NOMO-1 (cell line): Measurements from ENCODE around the gene FYN.

Experiments used
- DNase-seq, 2 experiments: peaks; one replicate each; lab custom pipeline; 2025; ENCODE audit not compliant: unreplicated experiment in 2 of 2; lab: John Stamatoyannopoulos, UW

FYN gene

GRCh38 chr6:111757342-111757741, 115.9 kb downstream of the FYN start:
- no peak for DNase-seq

GRCh38 chr6:111754423-111754822, 118.8 kb downstream of the FYN start:
- DNase-seq: no peak

- no peak for DNase-seq
These were observed 119.7 kb downstream of the FYN start for GRCh38 chr6:111753573-111753972.

GRCh38 chr6:111752476-111752875, 120.8 kb downstream of the FYN start:
- no peak for DNase-seq

GRCh38 chr6:111750753-111751673, 122.2 kb downstream of the FYN start:
- DNase-seq: no peak

- DNase-seq: no peak
These were observed 123.1 kb downstream of the FYN start for GRCh38 chr6:111750153-111750552.

DNA sequence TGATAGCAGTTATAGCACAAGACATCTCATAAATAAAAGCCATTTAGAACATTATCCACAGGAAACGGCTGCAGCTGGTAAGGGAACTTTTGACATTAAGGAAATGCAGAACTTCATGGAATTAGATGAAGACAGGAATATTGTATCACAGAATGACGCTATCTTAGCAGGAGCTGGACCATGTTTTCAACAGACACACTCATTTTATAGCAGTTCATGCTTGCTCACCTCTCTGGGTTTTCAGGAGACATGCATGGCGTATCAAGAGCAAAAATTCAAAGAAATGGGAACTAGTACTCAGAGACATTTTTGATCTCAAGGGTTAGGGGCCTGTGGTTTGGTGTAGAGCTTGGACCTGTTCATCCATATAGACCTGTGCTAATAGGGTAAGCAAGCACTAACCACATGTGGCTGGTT, 125.0 kb downstream of the FYN start:
- DNase-seq: no peak

DNA sequence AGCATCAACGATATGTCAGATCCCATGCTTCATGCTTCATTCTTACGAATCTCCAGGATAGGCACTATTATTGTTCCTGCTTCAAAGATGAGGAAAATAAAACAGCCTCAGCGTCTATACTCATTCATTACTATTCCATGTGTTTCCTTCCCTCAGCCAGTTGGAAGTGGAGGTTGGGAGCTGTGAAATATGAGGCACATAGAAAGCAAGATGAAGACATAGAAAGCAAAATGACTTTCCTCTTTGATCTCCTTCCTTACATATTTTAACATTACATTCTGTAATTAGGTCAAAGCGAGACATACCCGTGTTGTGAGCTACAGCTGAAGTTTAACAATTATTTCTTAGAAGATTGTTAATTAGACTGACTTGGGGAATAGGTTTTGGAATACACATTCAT, 125.4 kb downstream of the FYN start:
- no peak for DNase-seq

DNA sequence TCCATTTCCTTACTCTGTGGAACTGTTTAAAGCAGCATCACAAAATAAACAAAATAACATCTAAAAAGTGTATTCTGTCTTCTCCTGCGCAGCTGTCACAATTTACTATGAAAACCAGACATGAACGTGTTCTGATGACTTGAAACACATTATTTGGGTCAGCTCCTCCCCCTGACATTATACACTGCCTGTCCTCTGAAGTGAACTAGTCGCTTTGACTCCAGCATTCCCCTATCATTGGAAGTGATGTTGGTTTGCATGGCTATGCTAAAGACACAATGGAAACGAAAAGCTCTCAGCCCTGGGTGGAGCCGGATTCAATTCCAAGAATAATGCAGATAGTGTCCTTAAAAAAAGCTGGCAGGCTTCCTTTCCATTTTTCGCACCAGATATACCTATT, 125.9 kb downstream of the FYN start:
- DNase-seq: no peak

DNA sequence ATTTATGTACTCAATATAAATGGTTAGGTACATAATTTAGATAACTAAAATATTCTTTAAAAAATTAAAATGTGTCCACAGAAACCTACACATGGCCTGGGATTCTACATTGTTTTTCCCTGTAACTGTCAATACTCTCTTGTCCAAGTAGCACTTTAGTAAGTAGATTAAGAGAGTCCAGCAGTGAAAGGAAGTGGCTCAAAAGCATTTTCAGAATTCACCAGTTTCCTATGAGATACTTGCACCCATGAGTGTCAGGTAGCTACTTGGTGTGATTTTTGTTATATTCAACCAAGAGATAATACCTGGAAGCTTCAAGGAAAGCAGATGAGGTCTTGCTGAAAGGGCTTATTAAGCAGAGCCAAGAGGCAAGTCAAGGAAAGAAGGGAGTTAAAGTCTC, 126.3 kb downstream of the FYN start:
- no peak for DNase-seq

GRCh38 chr6:111745636-111746035, 127.6 kb downstream of the FYN start:
- DNase-seq: no peak

- no peak for DNase-seq
These were observed 128.1 kb downstream of the FYN start for GRCh38 chr6:111745186-111745585.

- DNase-seq: no peak
These were observed 129.2 kb downstream of the FYN start for GRCh38 chr6:111743862-111744692.

DNA sequence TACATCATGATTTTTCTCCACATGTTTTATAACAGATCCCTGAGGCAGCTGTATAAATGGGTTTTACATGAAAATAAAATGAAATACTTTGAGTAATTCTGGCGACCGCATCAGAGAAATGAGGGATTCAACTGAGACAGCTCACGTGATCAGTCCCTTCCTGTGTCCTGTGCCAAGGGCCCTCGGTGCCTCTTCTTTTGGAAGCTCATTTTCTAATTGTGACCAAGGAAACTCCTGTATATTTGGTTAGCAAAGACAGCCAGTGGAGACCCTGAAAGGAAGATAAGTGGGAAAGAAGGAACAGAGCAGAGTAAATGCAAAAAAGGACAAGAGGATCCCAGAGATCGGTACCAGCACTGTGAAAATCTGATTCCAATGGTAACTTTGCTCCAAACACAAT, 129.9 kb downstream of the FYN start:
- no peak for DNase-seq

DNA sequence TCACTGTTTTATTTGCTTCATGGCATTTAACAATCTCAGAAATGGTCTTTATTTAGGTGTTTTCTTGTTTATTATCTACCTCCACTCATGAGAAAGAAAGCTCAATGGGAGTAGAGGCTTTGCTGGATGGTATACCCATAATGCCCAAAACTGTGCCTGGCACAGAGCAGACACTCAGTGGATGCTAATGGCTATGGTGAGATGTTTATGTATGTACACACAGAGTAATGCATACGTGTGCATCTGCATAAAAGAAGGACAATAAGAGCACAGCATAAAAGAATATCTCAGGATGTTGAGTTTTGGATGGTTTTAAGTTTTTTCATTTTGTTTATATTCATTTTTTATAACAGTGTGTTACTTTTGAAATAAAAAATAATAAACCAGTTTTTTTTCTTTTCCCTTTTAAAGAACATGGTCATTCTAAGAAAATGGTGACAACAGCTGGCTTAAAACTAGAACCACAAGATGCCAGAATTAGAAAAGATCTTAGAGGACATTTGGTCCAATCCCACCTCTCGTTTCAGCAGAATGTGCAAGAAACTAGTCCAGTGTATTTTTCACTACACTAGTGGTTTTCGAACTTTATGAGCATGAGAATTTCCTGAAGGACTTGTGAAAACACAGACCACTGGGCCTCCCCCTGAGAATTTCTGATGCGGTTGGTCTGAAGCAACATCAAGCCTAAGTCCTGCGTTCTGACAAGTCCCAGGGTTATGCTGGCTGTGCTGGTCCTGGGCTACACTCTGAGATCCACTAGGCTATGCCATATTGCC, 131.9 kb downstream of the FYN start:
- DNase-seq: no peak

DNA sequence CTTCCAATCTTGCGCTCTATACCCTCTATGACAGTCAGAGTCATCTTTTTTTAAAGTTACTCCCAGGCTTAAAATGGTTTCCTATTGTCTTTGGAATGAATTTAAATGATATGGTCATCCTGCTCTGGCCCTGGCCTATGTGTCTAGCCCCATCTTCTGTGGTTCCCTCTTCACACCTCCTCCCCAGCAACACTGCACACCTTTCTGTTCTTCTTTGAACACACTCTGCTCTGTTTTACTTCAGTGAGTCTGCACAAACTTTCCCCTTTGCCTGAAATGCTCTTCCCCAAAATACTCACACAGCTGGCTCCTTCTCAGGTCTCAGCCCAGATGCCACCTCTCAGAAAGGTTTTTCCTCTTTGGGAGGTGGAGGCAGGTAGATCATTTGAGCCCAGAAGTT, 132.7 kb downstream of the FYN start:
- no peak for DNase-seq

DNA sequence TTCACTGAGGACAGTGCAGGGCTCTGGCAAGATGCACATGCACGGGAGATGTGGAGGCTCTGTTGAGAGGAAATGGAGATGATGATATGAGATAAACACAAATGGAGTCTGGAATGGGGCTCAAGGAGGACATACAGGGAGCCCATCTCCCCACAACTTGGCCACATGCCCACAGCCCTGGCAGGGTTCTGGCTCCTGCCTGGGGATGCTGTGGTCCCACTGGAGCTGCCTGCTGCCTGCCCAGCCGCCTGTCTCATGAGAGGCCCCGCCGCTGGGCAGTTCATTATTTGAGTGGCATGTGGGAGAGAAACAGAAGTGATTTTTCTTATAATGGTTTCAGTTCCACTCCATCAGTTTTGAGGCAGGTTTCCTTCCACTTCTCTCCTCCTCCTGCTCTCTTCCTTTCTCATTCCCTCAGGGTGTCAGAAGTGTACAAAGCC, 134.0 kb downstream of the FYN start:
- DNase-seq: peak in 1 of 2 experiments; percentile 4

GRCh38 chr6:111738631-111739030, 134.6 kb downstream of the FYN start:
- DNase-seq: peak in 1 of 2 experiments; percentile 16

DNA sequence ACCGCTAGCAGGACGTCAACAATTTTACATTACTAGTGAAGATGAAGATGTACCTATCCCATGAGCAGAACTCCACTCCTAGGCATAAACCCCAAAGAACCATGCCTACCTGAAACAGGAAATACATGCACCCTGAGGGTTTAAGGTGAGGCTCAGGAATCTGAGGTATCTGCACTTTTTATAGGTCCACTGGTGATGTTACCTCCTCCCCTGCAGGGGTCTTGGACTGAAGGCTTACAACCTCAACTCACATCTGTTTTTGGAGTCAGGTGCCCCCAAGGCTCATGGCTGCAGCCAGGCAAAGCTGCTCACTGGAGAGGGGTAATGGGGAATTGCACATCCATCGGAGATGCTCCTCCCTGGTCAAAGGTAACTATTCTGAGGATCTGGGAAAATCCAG, 135.1 kb downstream of the FYN start:
- DNase-seq: no peak

DNA sequence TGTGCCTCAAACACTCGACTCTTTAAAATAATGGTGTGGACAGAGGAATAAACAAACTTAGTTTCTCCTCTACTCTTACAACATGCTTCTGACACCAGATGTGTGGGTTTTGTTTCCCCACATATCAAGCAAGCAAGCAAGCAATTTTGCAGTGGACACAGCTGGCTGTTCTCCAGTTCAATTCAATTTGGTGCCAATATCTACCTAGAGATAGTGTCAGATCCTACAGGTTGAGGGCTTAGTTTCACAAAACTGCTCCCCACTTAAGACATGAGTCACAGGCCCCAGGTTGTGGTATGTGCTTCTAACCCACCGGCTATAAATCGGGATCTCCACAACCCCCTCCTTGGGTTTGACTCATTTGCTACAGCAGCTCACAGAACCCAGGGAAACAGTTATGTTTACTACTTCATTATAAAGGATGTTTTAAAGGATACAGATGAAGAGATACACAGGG, 136.2 kb downstream of the FYN start:
- no peak for DNase-seq
